Ascending aorta (tissue), 2 donors: Measurements from ENCODE around the gene PLXNA3. TPM values are rescaled to one million over a fixed set of nuclear protein-coding genes. Genes with fewer than 3 reads are reported as not detected.

Experiments used
- DNase-seq, 2 donors: peaks; one replicate each; pipeline ENCODE4 v3.0.0-alpha.2; 2019; ENCODE audit warnings: low spot score in 2 of 2
- H3K27ac ChIP-seq, 2 donors: fragments of 200-600 bp; sonication (generic); one replicate each; pipeline ENCODE4 v1.5.1; 2016 to 2017; ENCODE audit warnings: mild to moderate bottlenecking in 1 of 2
- H3K27me3 ChIP-seq: fragments of 200-600 bp; sonication (generic); one replicate; pipeline ENCODE4 v1.5.1; 2017
- H3K36me3 ChIP-seq, 2 donors: fragments of 200-600 bp; sonication (generic); one replicate each; pipeline ENCODE4 v1.5.1; 2016
- H3K4me1 ChIP-seq, 2 donors: fragments of 200-600 bp; sonication (generic); one replicate each; pipeline ENCODE4 v1.5.1; 2016 to 2017; ENCODE audit warnings: mild to moderate bottlenecking in 1 of 2
- H3K4me3 ChIP-seq, 2 donors: fragments of 200-600 bp; sonication (generic); one replicate each; pipeline ENCODE4 v1.5.1; 2016 to 2017; ENCODE audit warnings: mild to moderate bottlenecking in 1 of 2
- H3K9me3 ChIP-seq, 2 donors: fragments of 200-600 bp; sonication (generic); one replicate each; pipeline ENCODE4 v1.5.1; 2016
- intact Hi-C: fragments of 100-400 bp; cut with DNase I; formaldehyde crosslinking; loops from one replicate; pipeline ENCODE4 v1.15.1; 2023
- total RNA-seq: library from RNA; depleted of rRNA; stranded (reverse); fragments of >200 nt; gene quantifications from one replicate; pipeline ENCODE4 v1.1.0, GENCODE V29; 2016
- TF ChIP-seq, protein P1 (sequence below), 3 experiments: fragments of 200-600 bp in 2 of 3; fragments of 450-650 bp in 1 of 3; sonication (generic) in 2 of 3; IDR thresholded peaks; one replicate each; pipeline ENCODE4 v1.5.1; 2016 to 2019; ENCODE audit warnings: antibody characterized with exemption in 3 of 3, mild to moderate bottlenecking in 1 of 3, moderate library complexity in 1 of 3

PLXNA3 gene
- total RNA-seq, 1 donor from 2014 or later, result 10.0 TPM

DNA sequence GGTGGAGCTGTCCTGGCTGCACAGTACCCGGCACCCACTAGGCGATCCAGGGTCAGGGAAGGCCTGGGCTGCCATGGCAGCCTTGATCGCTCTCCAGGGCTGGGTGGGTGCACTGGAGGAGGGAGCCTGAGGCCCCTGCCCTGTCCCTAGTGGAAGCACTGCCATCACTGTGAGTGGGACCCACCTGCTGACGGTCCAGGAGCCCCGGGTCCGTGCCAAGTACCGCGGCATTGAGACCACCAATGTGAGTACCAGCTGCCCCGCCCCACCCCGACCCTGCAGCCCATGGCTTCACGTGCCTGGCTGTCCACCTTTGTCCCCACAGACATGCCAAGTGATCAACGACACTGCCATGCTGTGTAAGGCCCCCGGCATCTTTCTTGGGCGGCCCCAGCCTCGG lies 8.8 kb downstream of the PLXNA3 start:
- peaks cover 59 to 67% of the 10 kb centered on the region in 2 donors for H3K36me3 ChIP-seq
- H3K27ac ChIP-seq, result no peak overlapping the region
- TF ChIP-seq, protein P1, sequence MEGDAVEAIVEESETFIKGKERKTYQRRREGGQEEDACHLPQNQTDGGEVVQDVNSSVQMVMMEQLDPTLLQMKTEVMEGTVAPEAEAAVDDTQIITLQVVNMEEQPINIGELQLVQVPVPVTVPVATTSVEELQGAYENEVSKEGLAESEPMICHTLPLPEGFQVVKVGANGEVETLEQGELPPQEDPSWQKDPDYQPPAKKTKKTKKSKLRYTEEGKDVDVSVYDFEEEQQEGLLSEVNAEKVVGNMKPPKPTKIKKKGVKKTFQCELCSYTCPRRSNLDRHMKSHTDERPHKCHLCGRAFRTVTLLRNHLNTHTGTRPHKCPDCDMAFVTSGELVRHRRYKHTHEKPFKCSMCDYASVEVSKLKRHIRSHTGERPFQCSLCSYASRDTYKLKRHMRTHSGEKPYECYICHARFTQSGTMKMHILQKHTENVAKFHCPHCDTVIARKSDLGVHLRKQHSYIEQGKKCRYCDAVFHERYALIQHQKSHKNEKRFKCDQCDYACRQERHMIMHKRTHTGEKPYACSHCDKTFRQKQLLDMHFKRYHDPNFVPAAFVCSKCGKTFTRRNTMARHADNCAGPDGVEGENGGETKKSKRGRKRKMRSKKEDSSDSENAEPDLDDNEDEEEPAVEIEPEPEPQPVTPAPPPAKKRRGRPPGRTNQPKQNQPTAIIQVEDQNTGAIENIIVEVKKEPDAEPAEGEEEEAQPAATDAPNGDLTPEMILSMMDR (IDR thresholded peaks at IDR 0.05), result no peak
- no peaks in the 10 kb centered on the region for H3K9me3 ChIP-seq
- intact Hi-C loops, result no loop called here
- H3K4me3 ChIP-seq, result no peak overlapping the region
- H3K27me3 ChIP-seq, result no peaks in the 10 kb centered on the region
- no peaks in the 10 kb centered on the region for H3K4me1 ChIP-seq
- no peak for DNase-seq

DNA sequence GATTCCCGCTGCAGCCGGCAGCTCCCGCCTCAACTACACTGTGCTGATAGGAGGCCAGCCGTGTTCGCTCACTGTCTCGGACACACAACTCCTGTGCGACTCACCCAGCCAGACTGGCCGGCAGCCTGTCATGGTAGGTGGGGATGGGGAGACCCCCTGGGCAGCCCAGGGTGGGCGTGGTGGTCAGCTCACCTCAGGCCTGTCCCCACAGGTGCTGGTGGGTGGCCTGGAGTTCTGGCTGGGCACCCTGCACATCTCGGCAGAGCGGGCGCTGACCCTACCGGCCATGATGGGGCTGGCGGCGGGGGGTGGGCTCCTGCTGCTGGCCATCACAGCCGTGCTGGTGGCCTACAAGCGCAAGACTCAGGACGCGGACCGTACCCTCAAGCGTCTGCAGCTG lies 9.5 kb downstream of the PLXNA3 start:
- H3K4me1 ChIP-seq, result no peaks in the 10 kb centered on the region
- no peak overlapping the region for H3K27ac ChIP-seq
- peaks cover 59 to 67% of the 10 kb centered on the region in 2 donors for H3K36me3 ChIP-seq
- no peak for DNase-seq
- intact Hi-C loops, result no loop called here
- no peak overlapping the region for H3K4me3 ChIP-seq
- TF ChIP-seq, protein P1 (IDR thresholded peaks at IDR 0.05), result no peak
- no peaks in the 10 kb centered on the region for H3K9me3 ChIP-seq
- H3K27me3 ChIP-seq, result no peaks in the 10 kb centered on the region

DNA sequence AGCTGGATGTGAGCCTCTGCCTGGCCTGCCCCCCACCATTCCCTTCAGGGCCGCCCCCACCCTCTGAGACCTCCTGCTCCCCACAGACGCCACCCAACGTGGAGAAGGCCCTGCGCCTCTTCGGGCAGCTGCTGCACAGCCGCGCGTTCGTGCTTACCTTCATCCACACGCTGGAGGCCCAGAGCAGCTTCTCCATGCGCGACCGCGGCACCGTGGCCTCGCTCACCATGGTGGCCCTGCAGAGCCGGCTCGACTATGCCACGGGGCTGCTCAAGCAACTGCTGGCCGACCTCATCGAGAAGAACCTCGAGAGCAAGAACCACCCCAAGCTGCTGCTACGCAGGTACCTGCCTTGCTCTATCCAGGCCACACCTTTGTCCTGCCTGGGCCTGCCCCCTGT lies 10.1 kb downstream of the PLXNA3 start:
- Histone ChIP-seq H3K9me3 (no peaks in the 10 kb centered on the region), H3K4me1 (no peaks in the 10 kb centered on the region), H3K36me3 (peaks cover 65 to 67% of the 10 kb centered on the region in 2 donors), H3K27me3 (no peaks in the 10 kb centered on the region), H3K4me3 (no peak overlapping the region), H3K27ac (no peak overlapping the region)
- intact Hi-C loops, result no loop called here
- DNase-seq, result no peak
- TF ChIP-seq, protein P1 (IDR thresholded peaks at IDR 0.05), result no peak

DNA sequence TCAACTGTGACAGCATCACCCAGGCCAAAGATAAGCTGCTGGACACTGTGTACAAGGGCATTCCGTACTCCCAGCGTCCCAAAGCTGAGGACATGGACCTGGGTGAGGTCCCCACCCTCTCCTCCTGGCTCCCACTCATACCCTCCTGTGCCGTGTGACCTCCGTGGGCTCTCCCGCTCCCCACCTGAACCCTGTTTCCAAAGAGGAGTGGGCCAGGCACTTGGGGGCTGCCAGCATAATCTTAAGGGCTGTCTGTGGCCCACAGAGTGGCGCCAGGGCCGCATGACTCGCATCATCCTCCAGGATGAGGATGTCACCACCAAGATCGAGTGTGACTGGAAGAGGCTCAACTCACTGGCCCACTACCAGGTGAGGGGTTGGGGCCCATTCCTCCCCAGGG lies 11.0 kb downstream of the PLXNA3 start:
- intact Hi-C loops, result no loop called here
- Histone ChIP-seq H3K9me3 (no peaks in the 10 kb centered on the region), H3K4me3 (no peak overlapping the region), H3K27me3 (no peaks in the 10 kb centered on the region), H3K36me3 (peaks cover 57 to 61% of the 10 kb centered on the region in 2 donors), H3K27ac (no peak overlapping the region), H3K4me1 (no peaks in the 10 kb centered on the region)
- TF ChIP-seq, protein P1 (IDR thresholded peaks at IDR 0.05), result no peak
- no peak for DNase-seq

DNA sequence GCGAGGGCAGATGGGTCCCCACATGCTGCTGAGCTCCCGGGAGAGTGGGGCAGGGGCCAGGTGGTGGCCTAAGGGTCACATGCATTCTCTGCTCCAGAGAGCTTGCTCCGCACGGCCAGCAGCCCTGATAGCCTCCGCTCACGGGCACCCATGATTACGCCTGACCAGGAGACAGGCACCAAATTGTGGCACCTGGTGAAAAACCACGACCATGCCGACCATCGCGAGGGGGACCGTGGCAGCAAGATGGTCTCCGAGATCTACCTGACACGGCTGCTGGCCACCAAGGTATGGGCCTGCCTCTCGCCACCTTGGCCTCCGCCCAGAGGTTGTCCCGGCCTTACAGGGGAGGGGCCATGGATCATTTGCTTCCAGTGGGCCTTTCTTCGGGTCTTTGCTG lies 11.8 kb downstream of the PLXNA3 start:
- no peak for DNase-seq
- no peak overlapping the region for H3K27ac ChIP-seq
- TF ChIP-seq, protein P1 (IDR thresholded peaks at IDR 0.05), result no peak
- H3K36me3 ChIP-seq, result peaks cover 51 to 58% of the 10 kb centered on the region in 2 donors
- no peaks in the 10 kb centered on the region for H3K4me1 ChIP-seq
- H3K27me3 ChIP-seq, result no peaks in the 10 kb centered on the region
- H3K9me3 ChIP-seq, result no peaks in the 10 kb centered on the region
- intact Hi-C loops, result no loop called here
- H3K4me3 ChIP-seq, result no peak overlapping the region

DNA sequence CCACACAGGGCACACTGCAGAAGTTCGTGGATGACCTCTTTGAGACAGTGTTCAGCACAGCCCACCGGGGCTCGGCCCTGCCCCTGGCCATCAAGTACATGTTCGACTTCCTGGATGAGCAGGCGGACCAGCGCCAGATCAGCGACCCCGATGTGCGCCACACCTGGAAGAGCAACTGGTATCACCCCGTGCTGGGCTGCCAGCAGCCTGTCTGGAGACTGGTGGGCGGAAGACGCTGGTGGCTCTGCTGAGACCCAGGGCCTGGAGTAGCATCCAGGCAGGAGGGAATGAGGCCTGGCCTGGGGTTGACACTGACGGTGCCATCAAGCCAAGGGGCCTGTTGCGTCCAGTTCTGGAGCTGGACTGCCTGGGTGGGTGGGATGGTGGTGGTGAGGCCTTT lies 12.4 kb downstream of the PLXNA3 start:
- no peaks in the 10 kb centered on the region for H3K9me3 ChIP-seq
- DNase-seq, result no peak
- no peaks in the 10 kb centered on the region for H3K4me1 ChIP-seq
- intact Hi-C loops, result no loop called here
- TF ChIP-seq, protein P1 (IDR thresholded peaks at IDR 0.05), result no peak
- peaks cover 51 to 54% of the 10 kb centered on the region in 2 donors for H3K36me3 ChIP-seq
- no peak overlapping the region for H3K27ac ChIP-seq
- H3K27me3 ChIP-seq, result no peaks in the 10 kb centered on the region
- H3K4me3 ChIP-seq, result no peak overlapping the region
